ENCODE data around the gene PSAT1. TPM values are rescaled to one million over a fixed set of nuclear protein-coding genes. Genes with fewer than 3 reads are reported as not detected.

Gene PSAT1
- total and polyA plus RNA-seq, 2 donors = 20.8 to 21.7 TPM

GRCh38 chr9:78365748-78366697 is 69.1 kb downstream of the PSAT1 start:
- DNase-seq (ENCODE audit: low read depth in 6 of 9, low spot score in 9 of 9) = no peak
- H3K36me3 ChIP-seq (ENCODE audit: control insufficient read depth in 2 of 2, insufficient read depth in 2 of 2, low read length in 1 of 2) = no peaks in the 10 kb centered on the region
- H3K27ac ChIP-seq (ENCODE audit: low read depth in 1 of 2, low read length in 1 of 2) = no peak overlapping the region
- WGBS = 61% methylated on average over 4 of the region's 4 CpGs
- H3K4me3 ChIP-seq (ENCODE audit: low read length in 2 of 2) = no peak overlapping the region
- H3K9me3 ChIP-seq (ENCODE audit: control insufficient read depth in 2 of 2, insufficient read depth in 1 of 2, low read length in 1 of 2) = no peaks in the 10 kb centered on the region
- H3K4me1 ChIP-seq (ENCODE audit: control insufficient read depth in 2 of 2, insufficient read depth in 2 of 2, low read length in 2 of 2) = no peaks in the 10 kb centered on the region
- no peaks in the 10 kb centered on the region for H3K27me3 ChIP-seq (ENCODE audit: control insufficient read depth in 2 of 2, insufficient read depth in 1 of 2, low read length in 1 of 2)

GRCh38 chr9:78366827-78367226 is 69.9 kb downstream of the PSAT1 start:
- DNase-seq (ENCODE audit: low read depth in 6 of 9, low spot score in 9 of 9) = no peak
- Histone ChIP-seq H3K27me3 (ENCODE audit: control insufficient read depth in 2 of 2, insufficient read depth in 1 of 2, low read length in 1 of 2) (no peaks in the 10 kb centered on the region), H3K36me3 (ENCODE audit: control insufficient read depth in 2 of 2, insufficient read depth in 2 of 2, low read length in 1 of 2) (no peaks in the 10 kb centered on the region), H3K4me3 (ENCODE audit: low read length in 2 of 2) (no peak overlapping the region), H3K4me1 (ENCODE audit: control insufficient read depth in 2 of 2, insufficient read depth in 2 of 2, low read length in 2 of 2) (no peaks in the 10 kb centered on the region), H3K9me3 (ENCODE audit: control insufficient read depth in 2 of 2, insufficient read depth in 1 of 2, low read length in 1 of 2) (no peaks in the 10 kb centered on the region), H3K27ac (ENCODE audit: low read depth in 1 of 2, low read length in 1 of 2) (no peak overlapping the region)
- 95% methylated on average over 3 of the region's 3 CpGs for WGBS

GRCh38 chr9:78368236-78368635 is 71.3 kb downstream of the PSAT1 start:
- Histone ChIP-seq H3K4me1 (ENCODE audit: control insufficient read depth in 2 of 2, insufficient read depth in 2 of 2, low read length in 2 of 2) (no peaks in the 10 kb centered on the region), H3K27ac (ENCODE audit: low read depth in 1 of 2, low read length in 1 of 2) (no peak overlapping the region), H3K4me3 (ENCODE audit: low read length in 2 of 2) (no peak overlapping the region), H3K36me3 (ENCODE audit: control insufficient read depth in 2 of 2, insufficient read depth in 2 of 2, low read length in 1 of 2) (no peaks in the 10 kb centered on the region), H3K9me3 (ENCODE audit: control insufficient read depth in 2 of 2, insufficient read depth in 1 of 2, low read length in 1 of 2) (no peaks in the 10 kb centered on the region), H3K27me3 (ENCODE audit: control insufficient read depth in 2 of 2, insufficient read depth in 1 of 2, low read length in 1 of 2) (no peaks in the 10 kb centered on the region)
- 83% methylated on average over 6 of the region's 6 CpGs for WGBS
- no peak for DNase-seq (ENCODE audit: low read depth in 6 of 9, low spot score in 9 of 9)

GRCh38 chr9:78369639-78370219 is 72.8 kb downstream of the PSAT1 start:
- Histone ChIP-seq H3K4me3 (ENCODE audit: low read length in 2 of 2) (no peak overlapping the region), H3K9me3 (ENCODE audit: control insufficient read depth in 2 of 2, insufficient read depth in 1 of 2, low read length in 1 of 2) (no peaks in the 10 kb centered on the region), H3K27ac (ENCODE audit: low read depth in 1 of 2, low read length in 1 of 2) (no peak overlapping the region), H3K4me1 (ENCODE audit: control insufficient read depth in 2 of 2, insufficient read depth in 2 of 2, low read length in 2 of 2) (no peaks in the 10 kb centered on the region), H3K27me3 (ENCODE audit: control insufficient read depth in 2 of 2, insufficient read depth in 1 of 2, low read length in 1 of 2) (no peaks in the 10 kb centered on the region), H3K36me3 (ENCODE audit: control insufficient read depth in 2 of 2, insufficient read depth in 2 of 2, low read length in 1 of 2) (no peaks in the 10 kb centered on the region)
- DNase-seq (ENCODE audit: low read depth in 6 of 9, low spot score in 9 of 9) = peak; percentile 21 to 69 (median 47)
- WGBS = 50% methylated on average over 8 of the region's 8 CpGs

- H3K9me3 ChIP-seq (ENCODE audit: control insufficient read depth in 2 of 2, insufficient read depth in 1 of 2, low read length in 1 of 2) = no peaks in the 10 kb centered on the region
- H3K4me3 ChIP-seq (ENCODE audit: low read length in 2 of 2) = no peak overlapping the region
- H3K36me3 ChIP-seq (ENCODE audit: control insufficient read depth in 2 of 2, insufficient read depth in 2 of 2, low read length in 1 of 2) = no peaks in the 10 kb centered on the region
- no peak overlapping the region for H3K27ac ChIP-seq (ENCODE audit: low read depth in 1 of 2, low read length in 1 of 2)
- 90% methylated on average over 7 of the region's 7 CpGs for WGBS
- no peak for DNase-seq (ENCODE audit: low read depth in 6 of 9, low spot score in 9 of 9)
- no peaks in the 10 kb centered on the region for H3K27me3 ChIP-seq (ENCODE audit: control insufficient read depth in 2 of 2, insufficient read depth in 1 of 2, low read length in 1 of 2)
- H3K4me1 ChIP-seq (ENCODE audit: control insufficient read depth in 2 of 2, insufficient read depth in 2 of 2, low read length in 2 of 2) = no peaks in the 10 kb centered on the region
Observed at GRCh38 chr9:78370991-78371390, 74.1 kb downstream of the PSAT1 start.

- DNase-seq (ENCODE audit: low read depth in 6 of 9, low spot score in 9 of 9) = no peak
- 49% methylated on average over 7 of the region's 7 CpGs for WGBS
- H3K4me3 ChIP-seq (ENCODE audit: low read length in 2 of 2) = no peak overlapping the region
- no peaks in the 10 kb centered on the region for H3K4me1 ChIP-seq (ENCODE audit: control insufficient read depth in 2 of 2, insufficient read depth in 2 of 2, low read length in 2 of 2)
- H3K27ac ChIP-seq (ENCODE audit: low read depth in 1 of 2, low read length in 1 of 2) = no peak overlapping the region
- H3K36me3 ChIP-seq (ENCODE audit: control insufficient read depth in 2 of 2, insufficient read depth in 2 of 2, low read length in 1 of 2) = no peaks in the 10 kb centered on the region
- no peaks in the 10 kb centered on the region for H3K9me3 ChIP-seq (ENCODE audit: control insufficient read depth in 2 of 2, insufficient read depth in 1 of 2, low read length in 1 of 2)
- no peaks in the 10 kb centered on the region for H3K27me3 ChIP-seq (ENCODE audit: control insufficient read depth in 2 of 2, insufficient read depth in 1 of 2, low read length in 1 of 2)
Observed at GRCh38 chr9:78371981-78372380, 75.1 kb downstream of the PSAT1 start.

Other genes starting within 250 kb of the PSAT1 start
- 30.4 TPM for gene CEP78, start 61.0 kb upstream of the PSAT1 start, total RNA-seq
- gene CEP78, start 61.0 kb upstream of the PSAT1 start, polyA plus RNA-seq = 22.8 TPM